ENCODE data around the gene EHD3. TPM values are rescaled to one million over a fixed set of nuclear protein-coding genes. Genes with fewer than 3 reads are reported as not detected.

EHD3 gene
- total and polyA plus RNA-seq, 10 donors = 4.6 to 27.2 (median 14.2) TPM

GRCh38 chr2:31247711-31248110 lies 13.8 kb downstream of the EHD3 start:
- 79 to 92% (median 85%) methylated on average over 5 of the region's 5 CpGs for WGBS, 5 donors
- no peak for DNase-seq

GRCh38 chr2:31248139-31248538 lies 14.2 kb downstream of the EHD3 start:
- Histone ChIP-seq H3K27me3 (replicated peaks in 1 of 7) (no peaks in the 10 kb centered on the region), H3K9me3 (no peaks in the 10 kb centered on the region), H3K27ac (no peak overlapping the region), H3K4me1 (peaks cover 0 to 26% (median 21%) of the 10 kb centered on the region in 6 donors), H3K36me3 (peaks cover 0 to 72% (median 10%) of the 10 kb centered on the region in 6 donors), H3K4me3 (no peak overlapping the region)
- DNase-seq = no peak
- WGBS, 5 donors = 85 to 95% (median 86%) methylated on average over 3 of the region's 3 CpGs
- intact Hi-C loops (cut with DNase I; ENCODE audit: low total_unique reads) = no loop called here
- no peak for TF ChIP-seq POLR2A (IDR thresholded peaks at IDR 0.05)
- no peak for TF ChIP-seq POLR2AphosphoS5 (IDR thresholded peaks at IDR 0.05)
- no peak for TF ChIP-seq CTCF (IDR thresholded peaks at IDR 0.05 in 8 of 11, conservative IDR thresholded peaks at IDR 0.05 in 3 of 11)

More at GRCh38 chr2:31247711-31248110, 13.8 kb downstream of the EHD3 start:
- peaks cover 0 to 21% (median 18%) of the 10 kb centered on the region in 6 donors for H3K4me1 ChIP-seq
- intact Hi-C loops (cut with DNase I; ENCODE audit: low total_unique reads) = no loop called here
- TF ChIP-seq POLR2AphosphoS5 (IDR thresholded peaks at IDR 0.05) (no peak), POLR2A (IDR thresholded peaks at IDR 0.05) (no peak), CTCF (IDR thresholded peaks at IDR 0.05 in 8 of 11, conservative IDR thresholded peaks at IDR 0.05 in 3 of 11) (no peak)
- no peaks in the 10 kb centered on the region for H3K9me3 ChIP-seq
- peaks cover 0 to 72% (median 10%) of the 10 kb centered on the region in 6 donors for H3K36me3 ChIP-seq
- H3K27me3 ChIP-seq (replicated peaks in 1 of 7) = no peaks in the 10 kb centered on the region
- H3K4me3 ChIP-seq = no peak overlapping the region
- H3K27ac ChIP-seq = no peak overlapping the region

GRCh38 chr2:31249009-31249690 lies 15.2 kb downstream of the EHD3 start:
- no peak for TF ChIP-seq CTCF (IDR thresholded peaks at IDR 0.05 in 8 of 11, conservative IDR thresholded peaks at IDR 0.05 in 3 of 11)
- no peak for TF ChIP-seq POLR2AphosphoS5 (IDR thresholded peaks at IDR 0.05)
- no peak for TF ChIP-seq POLR2A (IDR thresholded peaks at IDR 0.05)
- DNase-seq = no peak

GRCh38 chr2:31251018-31251417 lies 17.1 kb downstream of the EHD3 start:
- Histone ChIP-seq H3K4me3 (no peak overlapping the region), H3K4me1 (peaks cover 0 to 55% (median 45%) of the 10 kb centered on the region in 6 donors), H3K27ac (peak overlapping the region in 2 of 8 donors; percentile 69 to 85), H3K36me3 (peaks cover 0 to 63% (median 3%) of the 10 kb centered on the region in 6 donors), H3K9me3 (no peaks in the 10 kb centered on the region), H3K27me3 (replicated peaks in 1 of 7) (no peaks in the 10 kb centered on the region)
- DNase-seq = no peak
- intact Hi-C loops (cut with DNase I; ENCODE audit: low total_unique reads) = no loop called here
- 57 to 79% (median 73%) methylated on average over 1 to 3 of the region's 3 CpGs for WGBS, 5 donors
- no peak for TF ChIP-seq POLR2A (IDR thresholded peaks at IDR 0.05)
- no peak for TF ChIP-seq CTCF (IDR thresholded peaks at IDR 0.05 in 8 of 11, conservative IDR thresholded peaks at IDR 0.05 in 3 of 11)
- no peak for TF ChIP-seq POLR2AphosphoS5 (IDR thresholded peaks at IDR 0.05)

More at GRCh38 chr2:31249009-31249690, 15.2 kb downstream of the EHD3 start:
- H3K27me3 ChIP-seq (replicated peaks in 1 of 7) = no peaks in the 10 kb centered on the region
- WGBS, 5 donors = 87 to 97% (median 94%) methylated on average over 13 to 15 of the region's 15 CpGs
- H3K9me3 ChIP-seq = no peaks in the 10 kb centered on the region
- intact Hi-C loops (cut with DNase I; ENCODE audit: low total_unique reads) = no loop called here
- no peak overlapping the region for H3K27ac ChIP-seq
- peaks cover 0 to 70% (median 9%) of the 10 kb centered on the region in 6 donors for H3K36me3 ChIP-seq
- no peak overlapping the region for H3K4me3 ChIP-seq
- peaks cover 0 to 36% (median 31%) of the 10 kb centered on the region in 6 donors for H3K4me1 ChIP-seq

Measured in spleen (tissue), 11 donors.